Choroid plexus epithelial cell (primary cell): ENCODE measurements around the gene SFPQ.

Experiments
- DNase-seq: peaks from one replicate; pipeline ENCODE4 v3.0.0-alpha.2; 2010; ENCODE audit warnings: low read depth
- H3K4me3 ChIP-seq: 2 replicates; pipeline ENCODE4 v1.5.1; 2011; ENCODE audit warnings: low read depth, mild to moderate bottlenecking, control low read depth, low read length, moderate library complexity
- TF ChIP-seq, protein P1 (sequence below): conservative IDR thresholded peaks from 2 replicates; pipeline ENCODE4 v1.5.1; 2011; ENCODE audit warnings: low read depth, mild to moderate bottlenecking, control low read depth, inconsistent platforms, low read length, moderate library complexity

SFPQ gene

GRCh38 chr1:35178295-35178695 lies 14.7 kb downstream of the SFPQ start:
- no peak for DNase-seq
- TF ChIP-seq, protein P1, sequence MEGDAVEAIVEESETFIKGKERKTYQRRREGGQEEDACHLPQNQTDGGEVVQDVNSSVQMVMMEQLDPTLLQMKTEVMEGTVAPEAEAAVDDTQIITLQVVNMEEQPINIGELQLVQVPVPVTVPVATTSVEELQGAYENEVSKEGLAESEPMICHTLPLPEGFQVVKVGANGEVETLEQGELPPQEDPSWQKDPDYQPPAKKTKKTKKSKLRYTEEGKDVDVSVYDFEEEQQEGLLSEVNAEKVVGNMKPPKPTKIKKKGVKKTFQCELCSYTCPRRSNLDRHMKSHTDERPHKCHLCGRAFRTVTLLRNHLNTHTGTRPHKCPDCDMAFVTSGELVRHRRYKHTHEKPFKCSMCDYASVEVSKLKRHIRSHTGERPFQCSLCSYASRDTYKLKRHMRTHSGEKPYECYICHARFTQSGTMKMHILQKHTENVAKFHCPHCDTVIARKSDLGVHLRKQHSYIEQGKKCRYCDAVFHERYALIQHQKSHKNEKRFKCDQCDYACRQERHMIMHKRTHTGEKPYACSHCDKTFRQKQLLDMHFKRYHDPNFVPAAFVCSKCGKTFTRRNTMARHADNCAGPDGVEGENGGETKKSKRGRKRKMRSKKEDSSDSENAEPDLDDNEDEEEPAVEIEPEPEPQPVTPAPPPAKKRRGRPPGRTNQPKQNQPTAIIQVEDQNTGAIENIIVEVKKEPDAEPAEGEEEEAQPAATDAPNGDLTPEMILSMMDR: no peak
- no peak overlapping the region for H3K4me3 ChIP-seq

DNA sequence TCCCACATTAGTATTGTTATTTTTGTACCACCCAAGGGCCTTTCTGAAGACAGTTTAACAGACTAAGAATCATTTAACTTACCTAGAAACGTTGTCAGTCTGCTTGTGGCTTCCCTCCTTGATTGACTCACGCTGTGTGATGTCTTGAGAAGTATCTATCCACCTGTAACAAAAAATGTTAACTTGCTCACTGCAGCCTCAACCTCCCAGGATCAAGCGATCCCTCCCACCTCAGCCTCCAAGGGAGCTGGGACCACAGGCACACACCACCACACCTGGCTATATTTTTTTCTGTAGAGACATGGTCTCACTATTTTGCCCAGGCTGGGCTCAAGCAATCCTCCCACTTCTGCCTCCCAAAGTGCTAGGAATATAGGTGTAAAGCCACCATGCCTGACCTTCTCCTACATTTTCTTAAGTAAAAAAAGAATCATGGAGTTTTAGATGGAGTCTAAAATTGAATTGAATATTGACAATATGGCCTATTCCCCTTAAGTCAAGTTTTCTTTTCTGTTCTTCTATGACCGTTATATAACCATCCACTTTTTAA lies 15.6 kb downstream of the SFPQ start:
- TF ChIP-seq, protein P1: no peak
- no peak for DNase-seq
- H3K4me3 ChIP-seq: no peak overlapping the region

- H3K4me3 ChIP-seq: no peak overlapping the region
- TF ChIP-seq, protein P1: no peak
- DNase-seq: no peak
Measured at GRCh38 chr1:35175602-35176001, 17.3 kb downstream of the SFPQ start.

- H3K4me3 ChIP-seq: no peak overlapping the region
- DNase-seq: no peak
- TF ChIP-seq, protein P1: no peak
Measured at GRCh38 chr1:35175098-35175576, 17.8 kb downstream of the SFPQ start.

DNA sequence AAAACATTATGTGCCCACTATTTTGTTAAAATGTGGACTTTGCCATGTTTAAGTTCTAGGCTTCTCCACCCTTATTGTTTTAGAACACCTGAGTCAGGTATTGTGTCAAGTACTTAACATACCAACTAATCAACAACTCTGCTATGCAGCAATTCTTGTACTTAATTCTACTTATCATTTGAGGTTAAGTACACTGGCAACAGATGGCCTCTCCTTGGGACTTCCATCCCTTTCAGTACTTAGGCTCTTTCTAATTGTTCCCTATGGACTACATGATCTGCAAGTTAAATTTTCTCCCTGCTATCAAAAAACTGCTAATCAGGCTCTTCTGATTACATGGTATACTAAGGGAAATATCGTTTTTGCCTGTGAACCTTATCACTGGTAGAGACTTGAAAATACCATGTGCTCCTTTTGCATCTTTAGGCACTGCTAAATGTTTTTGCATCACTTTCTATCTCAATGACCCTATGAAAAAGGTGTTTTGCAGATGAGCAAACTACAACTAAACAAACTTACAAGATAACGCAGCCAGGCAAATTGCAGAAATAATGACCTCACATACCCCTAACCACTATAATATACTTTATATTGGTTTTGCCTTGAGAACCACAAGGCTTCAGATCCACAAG lies 18.9 kb downstream of the SFPQ start:
- TF ChIP-seq, protein P1: no peak
- no peak for DNase-seq
- no peak overlapping the region for H3K4me3 ChIP-seq

DNA sequence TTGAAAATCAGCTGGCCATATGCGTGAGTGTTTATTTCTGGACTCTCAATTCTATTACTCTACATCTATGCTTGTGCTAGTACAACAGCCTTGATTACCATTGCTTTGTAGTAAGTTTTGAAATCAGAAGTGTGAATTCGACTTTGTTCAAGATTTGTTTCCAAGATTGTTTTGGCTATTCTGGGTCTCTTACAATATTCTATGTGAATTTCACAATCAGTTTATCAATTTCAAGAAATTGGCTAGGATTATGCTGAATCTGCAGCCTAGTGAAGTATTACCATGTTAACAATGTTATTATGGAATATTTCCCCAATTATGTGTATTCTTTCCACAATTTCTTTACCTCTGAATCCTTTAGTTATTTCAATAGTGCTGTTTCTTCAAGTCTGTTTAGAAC lies 19.5 kb downstream of the SFPQ start:
- no peak overlapping the region for H3K4me3 ChIP-seq
- DNase-seq: no peak
- TF ChIP-seq, protein P1: no peak

DNA sequence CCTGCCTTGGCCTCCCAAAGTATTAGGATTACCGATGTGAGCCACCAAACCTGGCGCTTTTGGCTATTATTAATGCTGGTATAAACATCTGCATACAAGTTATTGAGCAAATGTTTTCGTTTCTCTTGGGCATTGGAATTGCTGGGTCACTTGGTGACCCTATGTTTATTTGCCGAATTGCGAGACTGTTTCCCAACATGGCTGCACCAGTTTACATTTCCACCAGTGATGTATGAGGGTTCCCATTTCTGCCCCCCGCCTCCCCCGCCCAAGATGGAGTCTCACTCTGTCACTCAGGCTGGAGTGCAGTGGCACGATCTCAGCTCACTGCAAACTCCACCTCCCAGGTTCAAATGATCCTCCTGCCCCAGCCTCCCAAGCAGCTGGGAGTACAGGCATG lies 20.9 kb downstream of the SFPQ start:
- DNase-seq: no peak
- no peak overlapping the region for H3K4me3 ChIP-seq
- TF ChIP-seq, protein P1: no peak
